Esophagus muscularis mucosa (tissue), 4 donors: ENCODE results near the gene WNT16.

ENCODE experiments used
- CTCF ChIP-seq, 3 experiments: fragments of 200-600 bp in 2 of 3; fragments of 450-650 bp in 1 of 3; sonication (generic) in 2 of 3; IDR thresholded peaks; one replicate each; pipeline ENCODE4 v1.5.1; 2017 to 2019; ENCODE audit warnings: antibody characterized with exemption in 3 of 3, mild to moderate bottlenecking in 2 of 3, moderate library complexity in 1 of 3
- EP300 ChIP-seq: sonication (generic); formaldehyde crosslinking; IDR thresholded peaks from one replicate; pipeline ENCODE4 v1.6.1; 2017; ENCODE audit warnings: antibody characterized with exemption
- POLR2A ChIP-seq: fragments of 450-650 bp; IDR thresholded peaks from one replicate; pipeline ENCODE4 v1.6.1; 2017; ENCODE audit warnings: antibody characterized with exemption, moderate library complexity, mild to moderate bottlenecking, low read depth

GRCh38 chr7:121285066-121285667, 43.6 kb upstream of the WNT16 start:
- no peak for TF ChIP-seq CTCF (IDR thresholded peaks at IDR 0.05)
- TF ChIP-seq EP300 = no peak
- TF ChIP-seq POLR2A = no peak
